ENCODE data around the gene SLC26A6. TPM values are rescaled to one million over a fixed set of nuclear protein-coding genes. Genes with fewer than 3 reads are reported as not detected.

Gene SLC26A6
- 10 to 100 TPM in 1 of 3 donors, 1 to 10 TPM in 2; 8.7 to 14.1 (median 8.9) TPM for polyA plus RNA-seq

DNA sequence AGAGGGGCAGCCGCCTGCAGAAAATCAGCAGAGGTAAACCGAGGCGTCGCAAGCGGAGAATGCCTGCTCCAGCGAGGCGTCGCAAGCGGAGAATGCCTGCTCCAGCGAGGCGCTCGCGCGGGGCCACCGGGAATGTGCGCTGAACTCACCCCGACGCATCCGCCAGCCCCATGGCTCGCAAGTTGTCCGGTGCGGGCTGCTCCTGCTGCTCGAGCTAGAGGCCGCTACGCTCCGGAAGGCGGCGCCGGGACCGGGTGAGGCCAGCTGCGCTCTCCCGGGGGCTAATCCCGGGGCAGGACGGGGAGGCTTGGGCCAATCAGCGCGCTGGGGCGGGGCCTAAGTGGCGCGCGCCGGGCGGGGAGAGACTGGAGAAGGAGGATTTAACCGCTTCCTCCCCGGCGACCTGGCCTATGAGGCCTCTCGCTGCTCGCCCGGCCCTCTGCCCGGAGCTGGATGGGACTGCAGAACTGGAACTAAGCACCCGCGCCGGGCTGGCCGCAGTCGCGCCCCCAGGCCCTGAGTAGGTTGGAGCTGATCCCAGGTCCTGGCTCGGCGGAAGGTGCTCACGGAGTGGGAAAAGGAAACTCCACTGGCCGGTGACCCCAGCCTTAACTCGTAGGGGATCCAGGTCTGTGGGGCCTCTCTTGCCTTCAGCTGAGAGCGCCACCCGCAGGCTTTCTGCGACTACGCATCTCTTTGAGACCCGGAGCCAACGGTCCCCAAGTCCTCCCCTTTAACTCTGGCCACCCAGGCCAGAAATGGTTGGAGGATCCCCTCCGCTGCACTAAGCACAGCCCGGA, at the start of gene SLC26A6:
Gene SLC26A6 (minus strand): TSS at position 240 of the 800 bp plus-strand sequence. CDS start 68 bp downstream, at position 172.
- WGBS, 3 donors, result 0 to 1% (median 0%) methylated on average over 63 to 68 of the region's 68 CpGs
- H3K27ac ChIP-seq (ENCODE audit: low read depth, low read length), result no peak within 1 kb of the TSS

DNA sequence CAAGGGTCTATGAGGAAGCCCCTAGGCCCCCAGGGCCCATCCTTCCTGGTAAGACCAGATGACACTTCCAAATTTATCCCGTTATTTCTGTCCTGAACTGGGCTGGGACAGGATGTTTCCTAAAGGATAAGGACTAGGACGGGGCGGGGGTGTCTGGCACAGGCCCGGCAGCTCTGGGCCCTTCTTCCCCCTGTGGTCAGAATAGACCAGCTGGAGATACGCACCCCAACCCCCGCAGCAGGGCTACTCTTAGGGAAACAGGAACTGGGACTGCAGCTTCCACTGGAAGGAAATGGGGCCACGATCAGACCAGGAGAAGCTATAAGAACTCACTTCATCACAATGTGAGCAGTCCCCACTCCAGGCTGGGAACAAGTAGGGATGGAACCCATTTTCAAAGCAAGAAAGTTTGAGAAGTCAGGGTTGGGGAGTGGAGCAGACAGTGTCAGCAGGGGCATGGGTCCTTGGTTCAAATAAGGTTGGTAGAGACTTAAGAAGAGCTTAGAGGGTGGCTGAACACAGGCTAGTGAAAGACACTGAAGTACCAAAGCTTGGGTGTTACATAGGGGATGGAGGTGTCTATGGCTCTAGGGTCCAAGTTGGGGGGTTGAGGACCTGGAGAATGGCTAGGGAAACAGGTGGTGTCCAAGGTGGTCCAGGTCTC, 49.4 kb upstream of the SLC26A6 start:
- H3K27ac ChIP-seq (ENCODE audit: low read depth, low read length), result no peak overlapping the region
- WGBS, 3 donors, result 17 to 53% (median 19%) methylated on average over 7 of the region's 7 CpGs

GRCh38 chr3:48684054-48684349, 48.7 kb upstream of the SLC26A6 start:
- no peak overlapping the region for H3K27ac ChIP-seq (ENCODE audit: low read depth, low read length)
- WGBS, 3 donors, result 56 to 70% (median 58%) methylated on average over 7 to 8 of the region's 8 CpGs

- H3K27ac ChIP-seq (ENCODE audit: low read depth, low read length), result no peak overlapping the region
- 83 to 94% (median 91%) methylated on average over 9 of the region's 9 CpGs for WGBS, 3 donors
These were observed 47.5 kb upstream of the SLC26A6 start for GRCh38 chr3:48682786-48683185.

DNA sequence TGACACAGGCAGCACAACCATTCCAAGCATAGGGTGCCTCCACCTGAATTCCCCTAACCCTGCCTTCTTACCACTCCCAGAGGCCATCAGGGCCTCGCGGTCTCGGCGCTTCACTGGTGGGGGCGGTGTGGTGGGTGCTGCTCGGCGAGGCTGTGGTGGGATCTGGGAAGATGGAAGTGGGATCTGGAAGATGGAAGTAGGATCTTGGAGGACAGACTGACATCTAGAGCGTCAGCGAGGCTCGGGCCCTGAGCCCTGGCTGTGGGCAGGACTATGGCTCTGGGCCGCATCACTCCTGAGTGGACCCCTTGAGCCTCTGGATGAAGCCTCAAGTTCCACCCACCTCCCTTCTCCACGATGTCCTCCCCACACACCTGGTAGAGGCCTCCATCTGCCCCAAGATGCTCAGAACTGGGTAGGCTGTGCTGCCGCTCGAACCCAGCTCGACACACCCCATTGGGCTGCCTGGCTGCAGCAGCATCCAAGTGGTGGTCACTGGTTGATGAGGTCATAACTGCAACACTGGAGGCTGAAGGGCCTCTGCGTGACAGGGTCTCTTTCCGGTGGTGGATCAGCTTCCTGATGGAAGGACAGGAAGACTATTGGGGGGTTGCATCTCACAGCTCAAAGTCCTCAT, 46.8 kb upstream of the SLC26A6 start:
- WGBS, 3 donors, result 93 to 96% (median 96%) methylated on average over 17 of the region's 17 CpGs
- no peak overlapping the region for H3K27ac ChIP-seq (ENCODE audit: low read depth, low read length)

- 94 to 97% (median 96%) methylated on average over 4 to 7 of the region's 7 CpGs for WGBS, 3 donors
These were observed 46.2 kb upstream of the SLC26A6 start for GRCh38 chr3:48681541-48681880.

DNA sequence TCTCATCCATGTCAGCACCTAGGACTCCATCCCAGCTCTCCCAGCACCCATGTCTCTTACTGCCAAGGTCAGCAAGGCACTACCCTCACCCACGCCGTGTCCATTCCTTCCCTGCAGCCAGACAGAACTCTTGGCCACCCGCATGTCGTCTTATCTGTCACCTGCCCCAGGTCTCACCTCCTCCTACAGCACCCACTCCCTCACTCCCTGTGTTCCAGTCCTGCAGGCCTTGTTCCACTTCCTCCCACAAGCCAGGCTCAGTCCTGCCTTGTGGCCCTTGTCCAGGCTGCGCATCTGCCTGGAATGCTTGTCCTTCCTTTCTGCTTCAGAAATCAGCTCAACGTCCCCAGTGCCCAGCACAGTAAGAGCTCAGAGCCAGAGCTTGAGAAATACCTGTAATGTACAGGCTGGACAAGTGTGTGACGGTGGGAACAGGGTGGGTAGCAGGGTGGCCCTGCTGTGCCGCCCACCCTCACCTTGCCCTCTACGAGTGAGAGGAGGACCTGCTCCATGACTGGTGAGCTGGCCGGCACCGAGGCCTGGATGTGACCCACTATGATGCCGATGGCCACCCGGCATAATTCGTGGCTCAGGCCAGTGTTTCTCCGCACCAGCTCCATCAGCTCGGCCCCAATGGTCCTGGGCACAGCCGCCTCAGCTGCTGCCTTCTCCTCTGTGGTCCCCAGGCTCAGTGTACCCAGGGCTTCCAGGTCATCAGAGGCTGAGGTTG, 45.7 kb upstream of the SLC26A6 start:
- no peak overlapping the region for H3K27ac ChIP-seq (ENCODE audit: low read depth, low read length)
- 90 to 97% (median 94%) methylated on average over 17 of the region's 17 CpGs for WGBS, 3 donors

More at GRCh38 chr3:48681541-48681880, 46.2 kb upstream of the SLC26A6 start:
- H3K27ac ChIP-seq (ENCODE audit: low read depth, low read length), result no peak overlapping the region

GRCh38 chr3:48679411-48680391, 44.4 kb upstream of the SLC26A6 start:
- 87 to 92% (median 87%) methylated on average over 19 to 20 of the region's 20 CpGs for WGBS, 3 donors
- no peak overlapping the region for H3K27ac ChIP-seq (ENCODE audit: low read depth, low read length)

- H3K27ac ChIP-seq (ENCODE audit: low read depth, low read length), result no peak overlapping the region
- 94% methylated on average over 24 of the region's 24 CpGs for WGBS, 3 donors
These were observed 43.5 kb upstream of the SLC26A6 start for GRCh38 chr3:48678566-48679380.

DNA sequence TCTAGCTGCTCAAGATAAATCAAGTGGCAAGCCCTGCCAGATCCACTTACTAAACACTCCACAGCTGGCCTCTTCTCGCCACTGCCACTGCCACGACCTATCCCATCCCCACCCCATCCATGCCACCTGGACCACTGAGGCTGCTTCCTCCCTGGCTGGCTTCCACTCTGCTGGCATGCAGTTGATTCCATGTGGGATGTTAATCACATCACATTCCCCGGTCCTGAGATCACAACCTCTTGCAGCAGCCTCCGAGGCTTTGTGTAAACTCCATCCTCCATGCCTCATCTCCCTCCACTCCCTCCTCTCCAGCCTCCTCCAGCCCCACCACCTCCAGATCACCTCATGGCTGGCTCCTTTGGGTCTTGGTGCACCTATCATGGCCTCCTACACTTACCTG, 42.8 kb upstream of the SLC26A6 start:
- H3K27ac ChIP-seq (ENCODE audit: low read depth, low read length), result no peak overlapping the region
- WGBS, 3 donors, result 72 to 79% (median 76%) methylated on average over 4 of the region's 4 CpGs

DNA sequence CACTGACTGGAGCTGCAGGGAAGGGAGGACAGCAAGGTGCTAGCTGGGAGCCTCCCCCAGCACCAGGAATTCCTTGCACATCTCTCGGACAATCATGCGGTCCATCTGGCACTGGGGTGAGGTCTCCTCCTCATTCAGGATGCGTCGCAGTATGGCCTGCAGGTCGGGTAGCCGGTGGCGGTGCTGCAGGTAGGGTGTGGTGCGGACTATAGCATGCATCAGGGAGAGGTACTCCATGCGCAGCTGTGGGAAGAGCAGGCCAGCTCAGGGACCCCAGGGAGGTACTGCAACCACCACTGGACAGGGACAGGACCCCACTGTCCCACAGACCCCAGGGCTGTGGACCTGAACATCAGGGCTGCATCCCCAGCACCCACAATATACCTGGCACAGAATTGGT, 39.2 kb upstream of the SLC26A6 start:
- H3K27ac ChIP-seq (ENCODE audit: low read depth, low read length), result no peak overlapping the region
- 91 to 94% (median 93%) methylated on average over 9 of the region's 9 CpGs for WGBS, 3 donors

DNA sequence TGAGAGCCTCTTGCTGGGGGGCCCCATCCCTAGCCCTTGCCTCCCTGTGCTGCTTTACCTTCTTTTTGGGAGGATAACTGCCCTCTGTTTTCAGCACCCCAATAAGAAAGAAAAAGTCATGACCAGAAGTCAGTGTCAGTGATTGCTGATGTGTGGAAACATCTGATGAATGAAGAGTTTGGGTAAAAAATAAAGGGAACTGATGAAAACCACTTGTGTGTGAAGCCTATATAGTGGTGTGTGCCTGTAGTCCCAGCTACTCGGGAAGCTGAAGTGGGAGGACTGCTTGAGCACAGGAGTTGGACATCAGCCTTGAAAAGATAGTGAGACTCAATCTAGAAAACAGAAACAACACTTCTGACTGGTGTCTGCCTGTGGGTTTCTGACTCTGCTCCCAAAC, 37.3 kb upstream of the SLC26A6 start:
- 50 to 64% (median 53%) methylated on average over 1 of the region's 1 CpG for WGBS, 3 donors
- no peak overlapping the region for H3K27ac ChIP-seq (ENCODE audit: low read depth, low read length)

DNA sequence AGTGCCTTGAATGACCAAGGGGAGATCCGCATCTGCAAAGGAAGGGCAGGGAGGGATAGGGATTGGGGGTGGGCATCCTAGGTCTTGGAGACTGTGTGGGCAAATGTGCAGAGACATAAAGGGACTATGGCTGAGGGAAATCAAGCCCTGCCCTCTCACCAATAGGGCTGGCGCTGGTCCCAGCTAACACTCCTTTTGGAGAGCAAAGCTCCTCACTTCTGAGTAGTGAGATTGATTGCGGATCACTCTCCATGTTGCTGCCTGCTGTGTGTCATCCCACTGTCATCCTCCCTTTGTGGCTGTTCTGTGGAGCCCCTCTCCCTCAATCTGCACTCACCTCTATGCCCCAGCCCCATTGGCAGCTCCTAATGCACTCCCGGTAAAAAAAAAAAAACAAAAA, 29.7 kb upstream of the SLC26A6 start:
- no peak overlapping the region for H3K27ac ChIP-seq (ENCODE audit: low read depth, low read length)
- WGBS, 3 donors, result 89 to 95% (median 93%) methylated on average over 4 of the region's 4 CpGs

DNA sequence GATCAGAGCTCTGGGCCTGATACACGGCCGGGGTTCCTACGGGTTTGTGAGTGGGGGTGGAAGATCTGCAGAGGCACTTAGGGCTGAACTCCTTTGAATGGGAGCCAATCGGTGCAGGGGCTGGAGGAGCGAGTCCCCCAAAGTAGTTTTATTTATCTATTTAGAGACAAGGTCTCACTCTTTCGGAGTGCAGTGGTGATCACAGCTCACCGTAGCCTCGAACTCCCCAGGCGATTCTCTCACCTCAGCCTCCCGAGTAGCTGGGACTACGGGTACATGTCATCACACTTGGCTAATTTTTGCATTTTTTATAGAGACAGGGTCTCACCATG, 29.0 kb upstream of the SLC26A6 start:
- WGBS, 3 donors, result 55 to 66% (median 60%) methylated on average over 11 of the region's 11 CpGs
- H3K27ac ChIP-seq (ENCODE audit: low read depth, low read length), result no peak overlapping the region

- no peak overlapping the region for H3K27ac ChIP-seq (ENCODE audit: low read depth, low read length)
These were observed 28.4 kb upstream of the SLC26A6 start for GRCh38 chr3:48663489-48664312.

GRCh38 chr3:48662753-48663488, 27.7 kb upstream of the SLC26A6 start, which contains the start of gene CELSR3:
CELSR3 (minus strand) TSS chr3:48662886; CDS start chr3:48662634, 252 bp downstream.
- WGBS, 3 donors, result 2 to 3% (median 2%) methylated on average over 40 to 49 of the region's 52 CpGs
- H3K27ac ChIP-seq (ENCODE audit: low read depth, low read length), result no peak within 1 kb of the TSS

More at GRCh38 chr3:48663489-48664312, 28.4 kb upstream of the SLC26A6 start:
- 1% methylated on average over 66 of the region's 66 CpGs for WGBS, 3 donors

Data from adipose tissue (tissue), 3 donors.